ENCODE data around the gene NPIPB2.

DNA sequence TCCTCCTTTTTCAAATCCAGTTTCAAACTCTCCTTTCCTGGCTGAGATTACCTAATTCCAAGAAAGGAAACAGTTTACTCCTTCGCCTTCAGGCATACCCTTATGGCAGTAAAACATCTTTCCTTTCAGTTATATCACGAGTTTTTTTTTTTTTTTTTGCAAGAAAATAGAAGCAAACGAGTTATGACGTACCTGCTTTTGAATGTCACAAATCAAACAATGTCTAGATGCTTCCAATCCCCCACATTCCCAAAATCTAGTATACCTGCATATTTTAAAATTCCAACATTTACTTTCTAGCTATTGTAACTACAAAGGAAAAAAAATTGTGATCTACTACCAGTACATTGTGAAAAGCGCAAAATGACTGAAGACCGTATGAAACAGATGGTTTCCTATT is 55.0 kb downstream of the NPIPB2 start:
- TF ChIP-seq POLR2A (IDR thresholded peaks at IDR 0.05) (no peak), CTCF (IDR thresholded peaks at IDR 0.05) (no peak)

Measured in heart left ventricle (tissue), 13 donors.